PC-9 (cell line): ENCODE results near the gene VPS13D. TPM values are rescaled to one million over a fixed set of nuclear protein-coding genes. Genes with fewer than 3 reads are reported as not detected.
A peak's percentile ranks its signal among the peaks of the same experiment; 100 is the strongest.

Source experiments
- BruUV-seq: library from RNA; stranded (reverse); fragments of 400-500 nt; replicated peaks from 2 replicates; lab custom pipeline; 2021; lab: Mats Ljungman, UMichigan
- CTCF ChIA-PET: fragments of 300-600 bp; sonication (Branson Sonifier 250); formaldehyde crosslinking; loops from one replicate; lab custom pipeline; 2022; ENCODE audit warnings: antibody characterized with exemption; lab: Charles Lee
- POLR2A ChIA-PET: fragments of 300-600 bp; sonication (Branson Sonifier 250); formaldehyde crosslinking; loops from one replicate; lab custom pipeline; 2022; ENCODE audit warnings: antibody characterized with exemption; ENCODE audit not compliant: unreplicated experiment; lab: Charles Lee
- DNase-seq, 2 experiments: peaks; one replicate each; pipeline versions ENCODE4 v3.0.0 to v3.0.0-alpha.2; 2015 to 2022; ENCODE audit warnings: mixed read lengths in 1 of 2
- H2AFZ ChIP-seq: fragments of 200-600 bp; sonication (generic); 2 replicates; pipeline ENCODE4 v1.8.1; 2017; ENCODE audit warnings: antibody characterized with exemption
- H3F3A ChIP-seq: fragments of 200-600 bp; sonication (generic); 2 replicates; pipeline ENCODE4 v1.8.1; 2017; ENCODE audit warnings: antibody characterized with exemption, mild to moderate bottlenecking, low read depth; ENCODE audit not compliant: insufficient read depth
- H3K27ac ChIP-seq: fragments of 200-600 bp; sonication (generic); 2 replicates; pipeline ENCODE4 v1.6.1; 2016; ENCODE audit warnings: mixed run types
- H3K27me3 ChIP-seq: fragments of 200-600 bp; sonication (generic); 2 replicates; pipeline ENCODE4 v1.6.1; 2016; ENCODE audit warnings: low read depth, mixed run types; ENCODE audit not compliant: insufficient read depth
- H3K36me3 ChIP-seq: fragments of 200-600 bp; sonication (generic); 2 replicates; pipeline ENCODE4 v1.6.1; 2016; ENCODE audit warnings: low read depth, mixed run types
- H3K4me1 ChIP-seq: fragments of 200-600 bp; sonication (generic); replicated peaks from 2 replicates; pipeline ENCODE4 v1.6.1; 2016; ENCODE audit warnings: mixed run types; ENCODE audit not compliant: insufficient read depth
- H3K4me2 ChIP-seq: fragments of 200-600 bp; sonication (generic); 2 replicates; pipeline ENCODE4 v1.6.1; 2017; ENCODE audit warnings: mixed run types
- H3K4me3 ChIP-seq: fragments of 200-600 bp; sonication (generic); 2 replicates; pipeline ENCODE4 v1.6.1; 2016; ENCODE audit warnings: mixed run types
- H3K79me2 ChIP-seq: fragments of 200-600 bp; sonication (generic); 2 replicates; pipeline ENCODE4 v1.6.1; 2017; ENCODE audit warnings: low read depth, mixed run types
- H3K9me2 ChIP-seq: fragments of 200-600 bp; sonication (generic); 2 replicates; pipeline ENCODE4 v1.8.1; 2017; ENCODE audit warnings: mild to moderate bottlenecking; ENCODE audit not compliant: insufficient read depth
- H3K9me3 ChIP-seq: fragments of 200-600 bp; sonication (generic); 2 replicates; pipeline ENCODE4 v1.8.1; 2016; ENCODE audit warnings: low read depth; ENCODE audit not compliant: insufficient read depth
- H4K20me1 ChIP-seq: fragments of 200-600 bp; sonication (generic); 2 replicates; pipeline ENCODE4 v1.8.1; 2017; ENCODE audit not compliant: insufficient read depth
- EZH2 ChIP-seq: fragments of 200-600 bp; sonication (generic); IDR thresholded peaks from 2 replicates; pipeline ENCODE4 v1.8.0; 2017; ENCODE audit warnings: antibody characterized with exemption, low read depth
- intact Hi-C: fragments of 100-400 bp; cut with micrococcal nuclease; formaldehyde crosslinking; loops from one replicate; pipeline ENCODE4 v1.10.0; 2022; ENCODE audit not compliant: unreplicated experiment
- total RNA-seq: library from RNA; stranded (reverse); gene quantifications from 2 replicates; pipeline ENCODE4 v1.2.3, GENCODE V29; 2021
- TF ChIP-seq, protein P1 (sequence below): fragments of 200-600 bp; sonication (generic); conservative IDR thresholded peaks from 2 replicates; pipeline ENCODE4 v1.6.1; 2017; ENCODE audit warnings: mixed run types, antibody characterized with exemption, mild to moderate bottlenecking, moderate library complexity

VPS13D gene
- total RNA-seq, 1 experiment from 2014 or later, result 36.2 TPM

- Histone ChIP-seq H3K27me3 (no peaks in the 10 kb centered on the region), H3K9me2 (no peaks in the 10 kb centered on the region), H2AFZ (no peak overlapping the region), H3K27ac (peak overlapping the region; percentile 28), H3F3A (peaks cover 4% of the 10 kb centered on the region; the same call in 1 of the 2 replicates), H3K79me2 (no peaks in the 10 kb centered on the region), H4K20me1 (no peaks in the 10 kb centered on the region), H3K9me3 (no peaks in the 10 kb centered on the region), H3K4me3 (no peak overlapping the region), H3K4me2 (0 out of 2 replicates have a peak overlapping the region, but pooled peaks have one; percentile 8), H3K36me3 (no peaks in the 10 kb centered on the region), H3K4me1 (peaks cover 35% of the 10 kb centered on the region)
- intact Hi-C loops, result loop anchor here (1.0 kb wide), 1 partner anchor 44 kb away; no protein-coding TSS in a partner anchor
- BruUV-seq, result no TSS peak
- ChIA-PET POLR2A (interaction anchor here (0.6 to 1.1 kb wide), 5 partner anchors 23 to 185 kb away, joined by 3 read pairs; no protein-coding TSS in a partner anchor), CTCF (no interaction called here)
- TF ChIP-seq EZH2, result no peak
- TF ChIP-seq, protein P1, sequence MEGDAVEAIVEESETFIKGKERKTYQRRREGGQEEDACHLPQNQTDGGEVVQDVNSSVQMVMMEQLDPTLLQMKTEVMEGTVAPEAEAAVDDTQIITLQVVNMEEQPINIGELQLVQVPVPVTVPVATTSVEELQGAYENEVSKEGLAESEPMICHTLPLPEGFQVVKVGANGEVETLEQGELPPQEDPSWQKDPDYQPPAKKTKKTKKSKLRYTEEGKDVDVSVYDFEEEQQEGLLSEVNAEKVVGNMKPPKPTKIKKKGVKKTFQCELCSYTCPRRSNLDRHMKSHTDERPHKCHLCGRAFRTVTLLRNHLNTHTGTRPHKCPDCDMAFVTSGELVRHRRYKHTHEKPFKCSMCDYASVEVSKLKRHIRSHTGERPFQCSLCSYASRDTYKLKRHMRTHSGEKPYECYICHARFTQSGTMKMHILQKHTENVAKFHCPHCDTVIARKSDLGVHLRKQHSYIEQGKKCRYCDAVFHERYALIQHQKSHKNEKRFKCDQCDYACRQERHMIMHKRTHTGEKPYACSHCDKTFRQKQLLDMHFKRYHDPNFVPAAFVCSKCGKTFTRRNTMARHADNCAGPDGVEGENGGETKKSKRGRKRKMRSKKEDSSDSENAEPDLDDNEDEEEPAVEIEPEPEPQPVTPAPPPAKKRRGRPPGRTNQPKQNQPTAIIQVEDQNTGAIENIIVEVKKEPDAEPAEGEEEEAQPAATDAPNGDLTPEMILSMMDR, result no peak
- DNase-seq, result no peak
Observed at GRCh38 chr1:12434174-12434573, 204.3 kb downstream of the VPS13D start.

- peaks cover 4% of the 10 kb centered on the region; the same call in 1 of the 2 replicates for H3F3A ChIP-seq
- no peaks in the 10 kb centered on the region for H4K20me1 ChIP-seq
- no peaks in the 10 kb centered on the region for H3K9me2 ChIP-seq
- H2AFZ ChIP-seq, result no peak overlapping the region
- CTCF ChIA-PET, result no interaction called here
- no peaks in the 10 kb centered on the region for H3K27me3 ChIP-seq
- DNase-seq, result no peak
- BruUV-seq, result no TSS peak
- no peak overlapping the region for H3K4me3 ChIP-seq
- no peaks in the 10 kb centered on the region for H3K79me2 ChIP-seq
- intact Hi-C loops, result loop anchor here (1.0 kb wide), 1 partner anchor 44 kb away; no protein-coding TSS in a partner anchor
- no peaks in the 10 kb centered on the region for H3K36me3 ChIP-seq
- H3K4me2 ChIP-seq, result no peak overlapping the region
- no peaks in the 10 kb centered on the region for H3K9me3 ChIP-seq
- peaks cover 35% of the 10 kb centered on the region for H3K4me1 ChIP-seq
- peak overlapping the region; percentile 28 for H3K27ac ChIP-seq
- TF ChIP-seq, protein P1, result no peak
- TF ChIP-seq EZH2, result no peak
- POLR2A ChIA-PET, result interaction anchor here (0.6 to 1.1 kb wide), 2 partner anchors 23 to 184 kb away, joined by 3 read pairs; no protein-coding TSS in a partner anchor
Observed at GRCh38 chr1:12434686-12435085, 204.9 kb downstream of the VPS13D start.

GRCh38 chr1:12435639-12436344 lies 206.0 kb downstream of the VPS13D start:
- Histone ChIP-seq H2AFZ (no peak overlapping the region), H3F3A (peaks cover 4% of the 10 kb centered on the region; the same call in 1 of the 2 replicates), H3K9me2 (no peaks in the 10 kb centered on the region), H3K4me3 (no peak overlapping the region), H3K4me2 (no peak overlapping the region), H3K27ac (0 out of 2 replicates have a peak overlapping the region, but pooled peaks have one; percentile 66), H3K4me1 (peaks cover 35% of the 10 kb centered on the region), H3K27me3 (no peaks in the 10 kb centered on the region), H4K20me1 (no peaks in the 10 kb centered on the region), H3K79me2 (no peaks in the 10 kb centered on the region), H3K36me3 (no peaks in the 10 kb centered on the region), H3K9me3 (no peaks in the 10 kb centered on the region)
- no TSS peak for BruUV-seq
- POLR2A ChIA-PET, result interaction anchor here (0.6 kb wide), 1 partner anchor 19 kb away, joined by 3 read pairs; no protein-coding TSS in a partner anchor
- intact Hi-C loops, result no loop called here
- no peak for TF ChIP-seq EZH2
- TF ChIP-seq, protein P1, result no peak
- no peak for DNase-seq
- CTCF ChIA-PET, result interaction anchor here (0.8 kb wide), 1 partner anchor 12 kb away, joined by 3 read pairs; no protein-coding TSS in a partner anchor
